ENCODE results near the gene CRIM1. TPM values are rescaled to one million over a fixed set of nuclear protein-coding genes. Genes with fewer than 3 reads are reported as not detected.

The CRIM1 gene
- total RNA-seq, 1 experiment from 2014 or later = 24.1 TPM

GRCh38 chr2:36414307-36414706 is 58.7 kb downstream of the CRIM1 start:
- POLR2A ChIA-PET = no interaction called here
- CTCF ChIA-PET = interaction anchor here (1.0 to 1.5 kb wide), 3 partner anchors 9 to 62 kb away, joined by 3 to 5 read pairs (median 5); no protein-coding TSS in a partner anchor
- no peaks in the 10 kb centered on the region for H3K36me3 Mint-ChIP-seq
- no peaks in the 10 kb centered on the region for H3K9me3 Mint-ChIP-seq
- H3K27ac Mint-ChIP-seq = peak overlapping the region; percentile 1; the same call in 1 of the 2 replicates
- H3K4me1 Mint-ChIP-seq = peaks cover 62% of the 10 kb centered on the region
- DNase-seq (ENCODE audit: low spot score) (no peak), ATAC-seq (no peak)
- no peaks in the 10 kb centered on the region for H3K27me3 Mint-ChIP-seq (ENCODE audit: low read depth)
- no peak for TF ChIP-seq MLX (CRISPR knock-in tag; IDR thresholded peaks at IDR 0.05)
- TF ChIP-seq ZNF281 (CRISPR knock-in tag; IDR thresholded peaks at IDR 0.05) = no peak
- TF ChIP-seq ZBTB43 (CRISPR knock-in tag; IDR thresholded peaks at IDR 0.05) = no peak
- TF ChIP-seq MYBL2 (CRISPR knock-in tag; IDR thresholded peaks at IDR 0.05) = no peak
- no peak for TF ChIP-seq ZNF219 (CRISPR knock-in tag; IDR thresholded peaks at IDR 0.05; ENCODE audit: borderline replicate concordance)
- no peak for TF ChIP-seq TP53 (CRISPR knock-in tag; IDR thresholded peaks at IDR 0.05)
- TF ChIP-seq ZNF532 (CRISPR knock-in tag; IDR thresholded peaks at IDR 0.05; ENCODE audit: borderline replicate concordance) = no peak
- no peak for TF ChIP-seq ETV6 (CRISPR knock-in tag; IDR thresholded peaks at IDR 0.05)
- TF ChIP-seq USF1 (CRISPR knock-in tag; IDR thresholded peaks at IDR 0.05) = no peak
- no peak overlapping the region for H3K4me3 Mint-ChIP-seq

GRCh38 chr2:36415381-36416022 is 59.9 kb downstream of the CRIM1 start:
- ChIA-PET POLR2A (no interaction called here), CTCF (interaction anchor here (1.4 to 1.5 kb wide), 2 partner anchors 44 to 45 kb away, joined by 5 read pairs; no protein-coding TSS in a partner anchor)
- Mint-ChIP-seq H3K9me3 (no peaks in the 10 kb centered on the region), H3K4me3 (no peak overlapping the region), H3K4me1 (peaks cover 63% of the 10 kb centered on the region), H3K36me3 (no peaks in the 10 kb centered on the region), H3K27ac (no peak overlapping the region), H3K27me3 (ENCODE audit: low read depth) (no peaks in the 10 kb centered on the region)
- DNase-seq (ENCODE audit: low spot score) = no peak
- TF ChIP-seq RORB (CRISPR knock-in tag; IDR thresholded peaks at IDR 0.05) (no peak), ZNF219 (CRISPR knock-in tag; IDR thresholded peaks at IDR 0.05; ENCODE audit: borderline replicate concordance) (no peak), HMGA2 (CRISPR knock-in tag; IDR thresholded peaks at IDR 0.05) (no peak), MXD4 (CRISPR knock-in tag; IDR thresholded peaks at IDR 0.05; ENCODE audit: borderline replicate concordance) (no peak), SOX15 (CRISPR knock-in tag; IDR thresholded peaks at IDR 0.05) (no peak), ZNF121 (CRISPR knock-in tag; IDR thresholded peaks at IDR 0.05) (no peak), NR2C2 (CRISPR knock-in tag; IDR thresholded peaks at IDR 0.05) (no peak), ZNF317 (CRISPR knock-in tag; IDR thresholded peaks at IDR 0.05; ENCODE audit: borderline replicate concordance, low read depth) (no peak), FOXP1 (CRISPR knock-in tag; IDR thresholded peaks at IDR 0.05; ENCODE audit: borderline replicate concordance) (no peak), EMX1 (CRISPR knock-in tag; IDR thresholded peaks at IDR 0.05) (no peak), ZNF416 (CRISPR knock-in tag; IDR thresholded peaks at IDR 0.05) (no peak), TEAD1 (CRISPR knock-in tag; IDR thresholded peaks at IDR 0.05) (no peak), MAX (CRISPR knock-in tag; IDR thresholded peaks at IDR 0.05) (no peak), SMAD3 (CRISPR knock-in tag; IDR thresholded peaks at IDR 0.05; ENCODE audit: borderline replicate concordance) (no peak)
- ATAC-seq = no peak
